Measurements from ENCODE around the gene TRIML2. TPM values are rescaled to one million over a fixed set of nuclear protein-coding genes. Genes with fewer than 3 reads are reported as not detected.

Gene TRIML2
- polyA plus RNA-seq, 1 experiment, result 0.07 TPM

DNA sequence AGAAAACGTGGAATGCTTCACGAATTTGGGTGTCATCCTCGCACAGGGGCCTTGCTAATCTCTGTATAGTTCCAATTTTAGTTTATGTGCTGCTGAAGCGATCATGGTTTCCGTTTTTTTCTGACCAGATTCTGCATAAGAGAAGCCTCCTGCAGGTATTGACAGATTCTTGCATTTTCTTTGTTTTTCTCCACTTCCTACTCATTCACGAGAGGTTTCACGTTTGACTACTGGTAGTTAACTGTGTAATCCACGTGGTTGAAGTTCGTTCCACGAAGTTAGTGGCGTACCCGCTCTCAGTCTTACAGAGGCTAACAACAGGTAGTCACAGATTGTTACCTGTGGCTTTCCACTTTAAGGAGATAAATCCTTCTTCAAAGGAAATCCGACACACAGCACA, 12.1 kb upstream of the TRIML2 start:
- DNase-seq (ENCODE audit: low read depth, low spot score), result no peak
- ChIA-PET CTCF (no interaction called here), POLR2A (no interaction called here)

DNA sequence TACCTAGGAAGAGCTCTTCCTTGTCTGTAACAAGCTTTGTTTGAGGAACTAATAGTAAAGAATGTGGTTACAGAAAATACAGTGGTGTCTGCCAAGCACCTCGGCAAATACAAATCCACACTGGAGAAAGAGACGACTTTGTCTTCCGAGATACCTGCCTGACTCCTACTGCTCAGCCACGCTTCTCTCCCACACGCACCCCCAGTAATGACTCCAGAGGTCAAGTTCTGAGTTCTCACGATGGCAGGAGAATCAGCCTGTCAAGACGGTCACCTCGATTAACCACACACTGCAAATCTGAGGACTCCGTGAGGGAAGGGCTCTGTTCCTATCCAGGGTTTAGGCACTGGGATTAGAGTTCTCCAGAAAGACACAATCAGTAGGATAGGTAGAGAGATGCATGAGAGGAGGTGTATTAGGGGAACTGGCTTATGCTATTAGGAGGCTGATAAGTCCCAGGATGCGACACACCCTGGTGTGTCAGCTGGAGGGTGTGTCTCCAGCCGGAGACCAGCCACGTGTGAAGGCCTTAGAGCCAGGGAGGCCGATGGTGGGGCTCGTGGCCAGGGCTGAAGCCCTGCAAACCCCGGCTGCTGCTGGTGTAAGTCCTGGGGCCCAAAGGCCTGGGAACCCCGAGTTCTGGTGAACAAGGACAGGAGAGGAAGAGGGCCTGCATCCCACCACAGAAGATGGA, 8.4 kb upstream of the TRIML2 start:
- ChIA-PET CTCF (no interaction called here), POLR2A (no interaction called here)
- no peak for DNase-seq (ENCODE audit: low read depth, low spot score)
- Histone ChIP-seq H3K27me3 (ENCODE audit: control insufficient read depth, insufficient read depth, low read length) (no peaks in the 10 kb centered on the region), H3K27ac (ENCODE audit: low read depth, low read length) (no peak overlapping the region), H3K9me3 (ENCODE audit: control insufficient read depth, insufficient read depth, low read length) (peaks cover 16% of the 10 kb centered on the region), H3K4me3 (ENCODE audit: low read depth, low read length) (no peak overlapping the region)
- TF ChIP-seq, protein P1, sequence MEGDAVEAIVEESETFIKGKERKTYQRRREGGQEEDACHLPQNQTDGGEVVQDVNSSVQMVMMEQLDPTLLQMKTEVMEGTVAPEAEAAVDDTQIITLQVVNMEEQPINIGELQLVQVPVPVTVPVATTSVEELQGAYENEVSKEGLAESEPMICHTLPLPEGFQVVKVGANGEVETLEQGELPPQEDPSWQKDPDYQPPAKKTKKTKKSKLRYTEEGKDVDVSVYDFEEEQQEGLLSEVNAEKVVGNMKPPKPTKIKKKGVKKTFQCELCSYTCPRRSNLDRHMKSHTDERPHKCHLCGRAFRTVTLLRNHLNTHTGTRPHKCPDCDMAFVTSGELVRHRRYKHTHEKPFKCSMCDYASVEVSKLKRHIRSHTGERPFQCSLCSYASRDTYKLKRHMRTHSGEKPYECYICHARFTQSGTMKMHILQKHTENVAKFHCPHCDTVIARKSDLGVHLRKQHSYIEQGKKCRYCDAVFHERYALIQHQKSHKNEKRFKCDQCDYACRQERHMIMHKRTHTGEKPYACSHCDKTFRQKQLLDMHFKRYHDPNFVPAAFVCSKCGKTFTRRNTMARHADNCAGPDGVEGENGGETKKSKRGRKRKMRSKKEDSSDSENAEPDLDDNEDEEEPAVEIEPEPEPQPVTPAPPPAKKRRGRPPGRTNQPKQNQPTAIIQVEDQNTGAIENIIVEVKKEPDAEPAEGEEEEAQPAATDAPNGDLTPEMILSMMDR (IDR thresholded peaks at IDR 0.05; ENCODE audit: low read depth, low read length), result no peak

More for the DNA sequence above, 12.1 kb upstream of the TRIML2 start:
- Histone ChIP-seq H3K27ac (ENCODE audit: low read depth, low read length) (no peak overlapping the region), H3K9me3 (ENCODE audit: control insufficient read depth, insufficient read depth, low read length) (peaks cover 10% of the 10 kb centered on the region), H3K27me3 (ENCODE audit: control insufficient read depth, insufficient read depth, low read length) (no peaks in the 10 kb centered on the region), H3K4me3 (ENCODE audit: low read depth, low read length) (no peak overlapping the region)
- TF ChIP-seq, protein P1 (IDR thresholded peaks at IDR 0.05; ENCODE audit: low read depth, low read length), result no peak

DNA sequence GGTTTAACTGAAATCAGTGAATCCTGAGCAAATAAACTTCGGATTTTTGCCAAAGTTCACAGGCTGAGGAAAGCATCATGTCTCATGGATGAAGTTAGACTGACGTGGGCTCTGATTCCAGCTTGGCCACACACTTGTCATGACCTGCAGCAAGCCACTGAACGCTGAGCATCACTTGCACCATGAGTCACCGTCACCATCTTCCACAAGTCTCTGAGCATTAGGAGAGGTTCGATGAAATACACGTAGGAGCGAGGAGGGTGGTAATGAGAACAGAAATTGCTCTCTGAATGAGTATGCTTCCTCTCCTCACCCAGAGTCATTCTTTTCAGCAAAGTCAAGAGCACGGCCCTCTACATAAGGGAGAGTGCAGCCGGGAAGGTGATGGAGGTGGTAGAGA, 3.8 kb upstream of the TRIML2 start:
- Histone ChIP-seq H3K9me3 (ENCODE audit: control insufficient read depth, insufficient read depth, low read length) (peaks cover 20% of the 10 kb centered on the region), H3K4me3 (ENCODE audit: low read depth, low read length) (no peak overlapping the region), H3K27me3 (ENCODE audit: control insufficient read depth, insufficient read depth, low read length) (no peaks in the 10 kb centered on the region), H3K27ac (ENCODE audit: low read depth, low read length) (no peak overlapping the region)
- TF ChIP-seq, protein P1 (IDR thresholded peaks at IDR 0.05; ENCODE audit: low read depth, low read length), result no peak
- ChIA-PET CTCF (no interaction called here), POLR2A (no interaction called here)
- no peak for DNase-seq (ENCODE audit: low read depth, low spot score)

DNA sequence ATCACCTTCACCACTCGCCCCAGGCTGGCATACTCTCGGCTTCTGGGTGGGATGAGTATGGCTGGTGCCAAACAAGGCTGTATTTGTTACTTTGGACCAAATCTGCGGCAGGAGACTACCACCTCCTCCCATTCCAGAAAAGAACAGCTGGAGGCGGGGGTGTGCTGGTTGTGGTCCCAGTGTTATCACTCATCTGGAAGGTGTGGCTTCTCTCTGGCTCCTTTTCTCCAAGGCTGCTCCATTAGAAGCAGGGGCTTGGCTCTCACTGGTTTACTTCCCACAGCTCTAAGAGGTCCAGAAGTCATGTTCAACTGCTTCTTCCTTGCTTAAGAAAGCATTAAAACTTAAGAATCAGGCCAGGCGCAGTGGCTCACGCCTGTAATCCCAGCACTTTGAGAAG, 2.6 kb upstream of the TRIML2 start:
- no peak for DNase-seq (ENCODE audit: low read depth, low spot score)
- Histone ChIP-seq H3K4me3 (ENCODE audit: low read depth, low read length) (no peak overlapping the region), H3K9me3 (ENCODE audit: control insufficient read depth, insufficient read depth, low read length) (peaks cover 17% of the 10 kb centered on the region), H3K27me3 (ENCODE audit: control insufficient read depth, insufficient read depth, low read length) (no peaks in the 10 kb centered on the region), H3K27ac (ENCODE audit: low read depth, low read length) (no peak overlapping the region)
- TF ChIP-seq, protein P1 (IDR thresholded peaks at IDR 0.05; ENCODE audit: low read depth, low read length), result no peak
- CTCF ChIA-PET, result no interaction called here
- POLR2A ChIA-PET, result no interaction called here

DNA sequence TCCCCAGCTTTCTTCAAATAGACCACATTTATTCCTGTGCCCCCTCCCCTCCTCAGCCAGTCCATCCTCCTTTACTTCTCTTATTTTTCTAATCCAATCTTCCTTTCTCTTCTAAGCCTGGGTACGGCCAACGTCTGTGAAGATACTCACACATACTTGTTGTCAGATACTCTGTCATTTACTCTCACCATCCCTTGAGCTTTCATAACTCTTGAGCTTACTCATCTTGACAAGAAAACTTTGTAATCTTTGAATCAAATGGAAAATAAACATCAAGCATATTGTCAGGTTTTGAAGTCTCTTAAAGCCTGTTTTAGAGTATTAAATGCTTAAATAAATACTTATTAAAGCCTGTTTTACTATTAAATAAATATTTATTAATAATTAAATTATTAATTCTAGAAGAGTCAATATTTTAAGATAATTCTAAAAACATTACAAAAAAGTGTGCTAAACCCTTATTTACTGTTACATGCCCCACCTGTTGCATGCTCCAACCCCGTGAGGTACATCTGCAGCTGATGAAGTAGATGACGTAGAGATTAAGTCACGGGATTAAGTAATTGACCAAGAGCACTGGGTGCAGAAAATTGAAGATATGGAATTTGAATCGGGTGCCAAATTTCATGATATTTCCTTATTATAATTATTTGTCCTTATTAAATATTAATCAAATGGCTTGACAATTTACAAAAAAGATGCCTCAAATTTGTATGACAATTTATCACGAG, 1.5 kb upstream of the TRIML2 start:
- DNase-seq (ENCODE audit: low read depth, low spot score), result no peak
- Histone ChIP-seq H3K27ac (ENCODE audit: low read depth, low read length) (no peak overlapping the region), H3K9me3 (ENCODE audit: control insufficient read depth, insufficient read depth, low read length) (peaks cover 22% of the 10 kb centered on the region), H3K27me3 (ENCODE audit: control insufficient read depth, insufficient read depth, low read length) (no peaks in the 10 kb centered on the region), H3K4me3 (ENCODE audit: low read depth, low read length) (no peak overlapping the region)
- TF ChIP-seq, protein P1 (IDR thresholded peaks at IDR 0.05; ENCODE audit: low read depth, low read length), result no peak
- ChIA-PET CTCF (no interaction called here), POLR2A (no interaction called here)

Measured in AG04450 (cell line).